Measurements from ENCODE around the gene PARP14.

GRCh38 chr3:122743581-122744120, 63.0 kb downstream of the PARP14 start:
- no peak for TF ChIP-seq CTCF (IDR thresholded peaks at IDR 0.05; ENCODE audit: poor library complexity)
- TF ChIP-seq EZH2phosphoT487 (IDR thresholded peaks at IDR 0.05; ENCODE audit: low read depth, severe bottlenecking, unreplicated experiment), result no peak
- no peak for TF ChIP-seq EZH2 (IDR thresholded peaks at IDR 0.05; ENCODE audit: borderline replicate concordance)

Measured in hepatocyte (in vitro differentiated cells).